Ascending aorta (tissue), 2 donors: ENCODE measurements around the gene C1QTNF7. TPM values are rescaled to one million over a fixed set of nuclear protein-coding genes. Genes with fewer than 3 reads are reported as not detected.

Source experiments
- DNase-seq, 2 donors: peaks; one replicate each; pipeline ENCODE4 v3.0.0-alpha.2; 2019; ENCODE audit warnings: low spot score in 2 of 2
- H3K27ac ChIP-seq, 2 donors: fragments of 200-600 bp; sonication (generic); one replicate each; pipeline ENCODE4 v1.5.1; 2016 to 2017; ENCODE audit warnings: mild to moderate bottlenecking in 1 of 2
- H3K27me3 ChIP-seq: fragments of 200-600 bp; sonication (generic); one replicate; pipeline ENCODE4 v1.5.1; 2017
- H3K36me3 ChIP-seq, 2 donors: fragments of 200-600 bp; sonication (generic); one replicate each; pipeline ENCODE4 v1.5.1; 2016
- H3K4me1 ChIP-seq, 2 donors: fragments of 200-600 bp; sonication (generic); one replicate each; pipeline ENCODE4 v1.5.1; 2016 to 2017; ENCODE audit warnings: mild to moderate bottlenecking in 1 of 2
- H3K4me3 ChIP-seq, 2 donors: fragments of 200-600 bp; sonication (generic); one replicate each; pipeline ENCODE4 v1.5.1; 2016 to 2017; ENCODE audit warnings: mild to moderate bottlenecking in 1 of 2
- H3K9me3 ChIP-seq, 2 donors: fragments of 200-600 bp; sonication (generic); one replicate each; pipeline ENCODE4 v1.5.1; 2016
- intact Hi-C: fragments of 100-400 bp; cut with DNase I; formaldehyde crosslinking; loops from one replicate; pipeline ENCODE4 v1.15.1; 2023
- total RNA-seq: library from RNA; depleted of rRNA; stranded (reverse); fragments of >200 nt; gene quantifications from one replicate; pipeline ENCODE4 v1.1.0, GENCODE V29; 2016
- TF ChIP-seq, protein P1 (sequence below), 3 experiments: fragments of 200-600 bp in 2 of 3; fragments of 450-650 bp in 1 of 3; sonication (generic) in 2 of 3; IDR thresholded peaks; one replicate each; pipeline ENCODE4 v1.5.1; 2016 to 2019; ENCODE audit warnings: antibody characterized with exemption in 3 of 3, mild to moderate bottlenecking in 1 of 3, moderate library complexity in 1 of 3

Gene C1QTNF7
- total RNA-seq, 1 donor from 2014 or later: 23.2 TPM

GRCh38 chr4:15402146-15402545 lies 25.7 kb upstream of the C1QTNF7 start:
- Histone ChIP-seq H3K27ac (peak overlapping the region; percentile 82 to 90), H3K9me3 (no peaks in the 10 kb centered on the region), H3K36me3 (no peaks in the 10 kb centered on the region), H3K4me3 (peak overlapping the region; percentile 15 to 19), H3K27me3 (no peaks in the 10 kb centered on the region), H3K4me1 (peaks cover 15 to 75% of the 10 kb centered on the region in 2 donors)
- no peak for DNase-seq
- intact Hi-C loops: loop anchor here (1.0 to 5.0 kb wide), 5 partner anchors 17 to 400 kb away; partner anchors contain the start of genes C1QTNF7 and CPEB2
- TF ChIP-seq, protein P1, sequence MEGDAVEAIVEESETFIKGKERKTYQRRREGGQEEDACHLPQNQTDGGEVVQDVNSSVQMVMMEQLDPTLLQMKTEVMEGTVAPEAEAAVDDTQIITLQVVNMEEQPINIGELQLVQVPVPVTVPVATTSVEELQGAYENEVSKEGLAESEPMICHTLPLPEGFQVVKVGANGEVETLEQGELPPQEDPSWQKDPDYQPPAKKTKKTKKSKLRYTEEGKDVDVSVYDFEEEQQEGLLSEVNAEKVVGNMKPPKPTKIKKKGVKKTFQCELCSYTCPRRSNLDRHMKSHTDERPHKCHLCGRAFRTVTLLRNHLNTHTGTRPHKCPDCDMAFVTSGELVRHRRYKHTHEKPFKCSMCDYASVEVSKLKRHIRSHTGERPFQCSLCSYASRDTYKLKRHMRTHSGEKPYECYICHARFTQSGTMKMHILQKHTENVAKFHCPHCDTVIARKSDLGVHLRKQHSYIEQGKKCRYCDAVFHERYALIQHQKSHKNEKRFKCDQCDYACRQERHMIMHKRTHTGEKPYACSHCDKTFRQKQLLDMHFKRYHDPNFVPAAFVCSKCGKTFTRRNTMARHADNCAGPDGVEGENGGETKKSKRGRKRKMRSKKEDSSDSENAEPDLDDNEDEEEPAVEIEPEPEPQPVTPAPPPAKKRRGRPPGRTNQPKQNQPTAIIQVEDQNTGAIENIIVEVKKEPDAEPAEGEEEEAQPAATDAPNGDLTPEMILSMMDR (IDR thresholded peaks at IDR 0.05): no peak

DNA sequence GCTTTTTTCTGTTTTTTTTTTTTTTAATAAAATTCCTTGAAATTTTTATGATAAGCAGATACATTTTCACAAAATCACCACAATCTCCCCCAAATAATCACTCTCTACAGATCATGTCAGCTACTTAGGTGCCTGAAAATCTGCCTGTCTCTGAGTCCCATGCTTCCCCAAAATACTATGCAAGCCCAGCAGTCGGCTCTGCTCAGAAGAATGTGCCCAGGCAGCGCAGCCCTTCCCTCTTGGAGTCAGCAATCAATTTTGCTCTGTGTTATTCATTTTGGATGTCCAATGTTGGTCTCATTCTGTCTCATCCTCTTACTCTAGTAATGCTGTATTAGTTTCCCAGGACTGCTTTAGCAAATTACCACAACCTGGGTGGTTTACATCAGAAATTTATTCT lies 24.9 kb upstream of the C1QTNF7 start:
- H3K27me3 ChIP-seq: no peaks in the 10 kb centered on the region
- intact Hi-C loops: loop anchor here (1.0 to 5.0 kb wide), 5 partner anchors 18 to 401 kb away; partner anchors contain the start of genes C1QTNF7 and CPEB2

GRCh38 chr4:15405018-15405417 lies 22.8 kb upstream of the C1QTNF7 start:
- H3K4me3 ChIP-seq: no peak overlapping the region
- intact Hi-C loops: no loop called here
- no peak for DNase-seq
- H3K27me3 ChIP-seq: no peaks in the 10 kb centered on the region
- H3K27ac ChIP-seq: peak overlapping the region in 1 of 2 donors; percentile 26
- H3K9me3 ChIP-seq: no peaks in the 10 kb centered on the region
- H3K4me1 ChIP-seq: peaks cover 15 to 47% of the 10 kb centered on the region in 2 donors
- H3K36me3 ChIP-seq: no peaks in the 10 kb centered on the region
- TF ChIP-seq, protein P1 (IDR thresholded peaks at IDR 0.05): no peak

More for the DNA sequence above, 24.9 kb upstream of the C1QTNF7 start:
- H3K36me3 ChIP-seq: no peaks in the 10 kb centered on the region
- H3K9me3 ChIP-seq: no peaks in the 10 kb centered on the region
- H3K4me3 ChIP-seq: peak overlapping the region in 1 of 2 donors; percentile 19
- H3K27ac ChIP-seq: peak overlapping the region; percentile 82 to 90
- H3K4me1 ChIP-seq: peaks cover 15 to 68% of the 10 kb centered on the region in 2 donors
- no peak for DNase-seq
- TF ChIP-seq, protein P1 (IDR thresholded peaks at IDR 0.05): no peak

GRCh38 chr4:15410750-15411149 lies 17.1 kb upstream of the C1QTNF7 start:
- H3K4me1 ChIP-seq: peaks cover 0 to 30% of the 10 kb centered on the region in 2 donors
- no peaks in the 10 kb centered on the region for H3K27me3 ChIP-seq
- H3K9me3 ChIP-seq: no peaks in the 10 kb centered on the region
- TF ChIP-seq, protein P1 (IDR thresholded peaks at IDR 0.05): no peak
- H3K4me3 ChIP-seq: no peak overlapping the region
- no peak for DNase-seq
- intact Hi-C loops: no loop called here
- H3K27ac ChIP-seq: peak overlapping the region; percentile 29 to 44
- H3K36me3 ChIP-seq: no peaks in the 10 kb centered on the region

- H3K36me3 ChIP-seq: no peaks in the 10 kb centered on the region
- H3K27me3 ChIP-seq: no peaks in the 10 kb centered on the region
- H3K4me3 ChIP-seq: no peak overlapping the region
- peaks cover 0 to 46% of the 10 kb centered on the region in 2 donors for H3K4me1 ChIP-seq
- peak overlapping the region; percentile 23 to 88 for H3K27ac ChIP-seq
- intact Hi-C loops: no loop called here
- no peaks in the 10 kb centered on the region for H3K9me3 ChIP-seq
- DNase-seq: no peak
- TF ChIP-seq, protein P1 (IDR thresholded peaks at IDR 0.05): no peak
Measured at GRCh38 chr4:15412461-15412860, 15.4 kb upstream of the C1QTNF7 start.
